LoVo (cell line): ENCODE measurements around the gene FTL.

Source experiments
- DNase-seq: peaks from one replicate; pipeline ENCODE4 v3.0.0-alpha.2; 2016; ENCODE audit warnings: low spot score

Gene FTL

DNA sequence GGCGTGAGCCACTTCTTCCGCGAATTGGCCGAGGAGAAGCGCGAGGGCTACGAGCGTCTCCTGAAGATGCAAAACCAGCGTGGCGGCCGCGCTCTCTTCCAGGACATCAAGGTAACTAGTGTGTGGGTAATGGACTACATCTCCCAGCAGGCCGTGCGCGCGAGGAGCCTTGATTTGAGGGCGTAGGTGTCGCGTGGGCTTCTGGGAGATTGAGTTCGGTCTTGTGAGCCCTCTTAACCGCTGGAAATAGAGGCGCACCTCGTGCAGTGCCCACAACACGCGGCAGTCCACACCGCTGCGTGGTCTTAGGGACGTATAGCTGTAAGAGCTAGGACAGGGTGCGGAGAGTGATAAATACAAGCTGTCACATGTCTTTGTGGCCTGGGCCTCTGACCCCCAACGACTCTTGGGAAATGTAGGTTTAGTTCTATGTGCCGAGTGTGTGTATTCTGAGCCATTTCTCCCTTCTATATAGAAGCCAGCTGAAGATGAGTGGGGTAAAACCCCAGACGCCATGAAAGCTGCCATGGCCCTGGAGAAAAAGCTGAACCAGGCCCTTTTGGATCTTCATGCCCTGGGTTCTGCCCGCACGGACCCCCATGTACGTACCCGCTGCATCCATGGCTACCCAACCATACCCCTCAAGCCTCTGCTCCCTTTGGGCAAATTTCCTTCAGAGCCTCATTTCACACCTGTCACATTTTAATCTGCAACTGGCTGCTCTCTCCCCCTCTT lies 864 bp downstream of the FTL start:
- DNase-seq, result peak; percentile 75

DNA sequence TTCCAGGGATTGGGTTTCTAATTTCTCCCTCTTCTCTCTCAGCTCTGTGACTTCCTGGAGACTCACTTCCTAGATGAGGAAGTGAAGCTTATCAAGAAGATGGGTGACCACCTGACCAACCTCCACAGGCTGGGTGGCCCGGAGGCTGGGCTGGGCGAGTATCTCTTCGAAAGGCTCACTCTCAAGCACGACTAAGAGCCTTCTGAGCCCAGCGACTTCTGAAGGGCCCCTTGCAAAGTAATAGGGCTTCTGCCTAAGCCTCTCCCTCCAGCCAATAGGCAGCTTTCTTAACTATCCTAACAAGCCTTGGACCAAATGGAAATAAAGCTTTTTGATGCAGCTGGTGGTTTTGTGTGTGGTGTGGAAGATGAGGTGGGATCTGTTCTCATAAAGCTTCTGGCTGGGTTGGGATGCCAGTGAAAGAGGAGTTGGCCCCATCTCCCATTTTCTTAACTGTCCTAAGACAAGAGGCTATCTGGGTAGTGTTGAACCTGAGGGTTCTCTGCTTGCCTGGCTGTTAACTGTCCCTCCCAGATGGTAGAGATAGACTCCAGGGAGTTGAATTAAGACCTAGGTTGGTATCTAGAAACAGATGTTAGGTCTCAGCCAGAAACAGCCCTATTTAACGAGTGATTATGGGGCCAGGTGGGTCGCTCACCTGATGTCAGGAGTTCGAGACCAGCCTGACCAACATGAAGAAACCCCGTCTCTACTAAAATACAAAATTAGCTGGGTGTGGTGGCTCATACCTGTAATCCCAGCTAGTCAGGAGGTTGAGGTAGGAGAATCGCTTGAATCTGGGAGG lies 1.6 kb downstream of the FTL start:
- no peak for DNase-seq

DNA sequence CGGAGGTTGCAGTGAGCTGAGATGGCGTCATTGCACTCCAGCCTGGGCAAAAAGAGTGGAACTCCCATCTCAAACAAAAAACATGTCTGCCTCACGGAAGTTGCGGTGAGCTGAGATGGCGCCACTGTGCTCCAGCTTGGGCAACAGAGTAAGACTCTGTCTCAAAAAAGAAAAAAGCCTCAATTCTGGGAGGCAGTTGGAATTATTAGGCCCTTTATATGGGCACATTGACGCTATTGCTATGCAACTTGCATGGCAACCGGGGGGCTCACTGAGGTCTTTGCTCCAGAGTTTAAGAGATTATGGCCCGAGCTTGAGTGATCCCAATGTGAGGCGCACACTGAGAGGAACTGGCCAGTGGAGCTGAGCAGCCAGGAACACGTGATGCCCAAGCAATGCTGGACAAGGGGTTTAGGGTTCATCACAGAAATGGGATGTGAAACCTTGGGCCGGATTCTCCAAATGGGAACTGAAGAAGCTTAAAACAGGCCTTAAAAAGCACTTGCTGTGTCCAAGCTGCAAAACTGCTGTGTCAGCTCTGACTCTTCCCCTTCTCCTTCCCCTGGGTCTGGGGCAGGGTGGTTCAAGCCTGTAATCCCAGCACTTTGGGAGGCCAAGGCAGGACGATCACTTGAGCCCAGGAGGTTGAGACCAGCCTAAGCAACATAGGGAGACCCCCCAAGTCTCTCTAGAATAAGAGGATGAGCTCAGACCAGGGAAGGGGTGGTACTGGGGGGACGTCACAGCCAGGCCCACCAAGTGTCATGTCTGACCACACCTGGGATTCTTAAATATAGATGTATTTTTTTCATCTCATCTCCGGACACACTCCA lies 2.5 kb downstream of the FTL start:
- peak; percentile 48 for DNase-seq

DNA sequence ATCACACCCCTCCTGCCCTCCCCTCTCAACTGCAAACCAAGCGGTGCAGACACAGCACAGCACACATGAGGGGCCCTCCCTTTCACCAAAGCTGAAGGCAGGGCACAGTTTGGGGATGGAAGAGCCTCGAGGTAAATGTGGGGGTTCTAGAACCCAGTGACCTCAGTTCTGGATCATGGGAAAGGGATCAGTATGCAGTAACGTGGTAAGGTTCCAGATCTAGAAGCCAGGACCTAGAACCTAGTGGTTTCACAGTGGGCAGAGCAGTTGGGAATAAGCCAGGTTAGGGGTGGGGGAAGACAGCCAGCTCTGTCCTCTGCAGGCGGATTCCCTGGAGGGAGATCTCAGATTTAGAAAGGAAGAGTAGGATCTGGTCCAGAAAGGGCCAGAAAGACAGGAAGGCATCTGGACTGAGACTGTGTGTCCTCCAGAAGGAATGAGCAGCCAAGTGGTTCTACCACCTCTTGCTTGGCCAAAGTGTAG lies 3.1 kb downstream of the FTL start:
- no peak for DNase-seq

DNA sequence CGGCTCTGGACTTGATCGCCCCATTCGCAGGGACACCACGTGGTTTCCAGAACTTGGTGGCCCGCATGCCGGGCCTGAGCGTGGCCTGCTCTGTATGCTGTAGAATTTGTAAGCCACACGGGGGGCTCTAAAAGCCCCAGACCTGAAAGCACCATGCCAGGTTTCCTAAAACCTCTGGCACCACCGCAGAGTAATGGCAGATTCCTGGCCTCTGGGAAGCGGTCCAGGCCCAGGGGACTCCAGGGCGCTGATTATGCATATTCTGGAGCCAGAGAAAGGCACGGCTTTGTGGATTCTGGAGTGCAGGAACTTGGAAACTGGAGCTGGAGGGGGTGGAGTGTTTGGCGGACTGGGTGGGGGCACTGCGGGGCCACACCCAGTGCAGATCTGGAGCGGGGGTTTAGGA lies 3.7 kb downstream of the FTL start:
- no peak for DNase-seq

DNA sequence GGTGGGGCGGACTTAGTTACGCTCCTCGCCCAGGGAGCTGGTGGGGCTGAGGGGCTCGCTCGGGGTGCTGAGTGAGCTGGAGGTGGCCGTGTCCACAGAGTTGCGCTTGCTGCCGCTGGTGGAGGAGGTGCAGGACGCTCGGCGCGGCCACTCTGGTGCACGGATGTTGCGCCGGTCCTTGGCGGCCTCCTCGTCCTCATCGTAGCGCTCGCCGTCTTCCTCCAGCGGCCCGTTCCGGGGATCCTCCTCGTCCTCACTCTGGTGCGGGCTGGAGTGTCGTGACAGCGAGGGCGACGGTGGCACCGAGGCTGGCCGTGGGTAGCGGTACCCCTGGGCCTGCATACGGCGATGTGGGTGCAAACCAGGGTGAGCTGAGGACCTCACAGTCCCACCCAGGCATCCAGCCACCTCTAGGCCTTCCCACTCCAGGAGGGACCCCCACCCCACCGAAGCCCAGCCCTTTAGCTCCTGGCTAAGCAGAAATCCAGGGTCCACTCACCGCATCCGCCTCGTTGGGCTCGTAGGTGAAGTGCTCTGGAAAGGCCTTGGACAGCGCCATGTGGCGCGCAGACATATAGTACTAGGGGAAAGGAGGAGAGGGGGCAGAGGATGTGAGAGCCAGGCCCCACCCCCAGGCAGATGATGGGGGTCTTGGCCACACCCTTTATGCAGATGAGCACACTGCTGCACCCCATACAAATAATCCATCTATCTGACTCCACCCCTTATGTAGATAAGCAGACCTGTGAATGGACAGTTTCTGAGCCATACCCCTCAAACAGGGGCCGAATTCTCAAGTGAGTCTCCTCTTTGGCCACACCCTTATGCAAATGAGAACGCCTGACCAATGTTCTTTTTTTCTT lies 4.4 kb downstream of the FTL start:
- no peak for DNase-seq

DNA sequence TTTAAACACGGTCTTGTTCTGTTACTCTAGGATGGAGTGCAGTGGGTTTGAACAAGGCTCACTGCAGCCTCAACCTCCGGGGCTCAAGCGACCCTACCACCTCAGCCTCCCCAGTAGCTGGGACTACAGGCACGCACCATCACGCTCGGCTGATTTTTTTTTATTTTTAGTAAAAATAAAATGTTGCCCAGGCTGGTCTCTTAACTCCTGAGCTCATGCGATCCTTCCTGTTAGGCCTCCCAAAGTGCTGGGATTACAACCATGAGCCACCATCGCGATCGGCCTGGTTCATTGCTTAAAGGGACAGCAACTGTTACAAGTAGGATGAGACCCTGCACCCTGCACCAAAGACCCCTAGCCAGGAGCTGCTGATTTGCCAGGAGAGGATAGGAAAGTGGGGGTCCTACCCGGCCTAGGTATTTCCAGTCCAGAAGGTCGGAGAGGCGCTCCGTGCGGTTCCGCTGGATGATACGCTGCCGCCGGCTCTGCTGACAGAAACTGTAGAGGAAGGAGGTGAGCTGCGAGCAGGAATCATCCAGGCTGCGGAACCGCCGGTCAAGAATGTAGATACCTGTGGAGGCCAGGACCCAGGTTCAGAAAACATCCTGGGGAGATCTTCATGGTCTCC lies 5.1 kb downstream of the FTL start:
- DNase-seq, result no peak

DNA sequence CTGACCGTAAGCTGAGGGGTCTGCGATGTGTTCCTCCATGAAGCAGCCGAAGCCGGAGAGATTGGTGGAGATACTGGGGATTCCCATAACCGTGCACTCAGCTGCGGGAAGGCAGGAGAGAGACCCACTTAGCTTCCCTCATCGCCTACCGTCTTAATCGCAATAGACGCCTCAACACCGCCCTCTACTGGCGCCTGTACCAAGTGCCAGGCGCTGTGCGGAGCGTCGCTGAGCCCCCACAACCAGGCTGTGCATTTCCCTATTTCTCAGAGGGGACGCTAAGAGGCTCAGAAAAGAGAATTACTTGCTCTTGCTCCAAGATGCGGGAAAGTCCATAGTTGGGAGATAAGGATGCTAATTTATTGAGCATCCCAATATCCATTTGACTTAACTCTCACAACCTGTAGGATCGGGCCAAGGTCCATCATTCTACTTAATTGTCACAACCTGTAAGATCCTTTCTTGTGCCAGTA lies 5.8 kb downstream of the FTL start:
- no peak for DNase-seq

DNA sequence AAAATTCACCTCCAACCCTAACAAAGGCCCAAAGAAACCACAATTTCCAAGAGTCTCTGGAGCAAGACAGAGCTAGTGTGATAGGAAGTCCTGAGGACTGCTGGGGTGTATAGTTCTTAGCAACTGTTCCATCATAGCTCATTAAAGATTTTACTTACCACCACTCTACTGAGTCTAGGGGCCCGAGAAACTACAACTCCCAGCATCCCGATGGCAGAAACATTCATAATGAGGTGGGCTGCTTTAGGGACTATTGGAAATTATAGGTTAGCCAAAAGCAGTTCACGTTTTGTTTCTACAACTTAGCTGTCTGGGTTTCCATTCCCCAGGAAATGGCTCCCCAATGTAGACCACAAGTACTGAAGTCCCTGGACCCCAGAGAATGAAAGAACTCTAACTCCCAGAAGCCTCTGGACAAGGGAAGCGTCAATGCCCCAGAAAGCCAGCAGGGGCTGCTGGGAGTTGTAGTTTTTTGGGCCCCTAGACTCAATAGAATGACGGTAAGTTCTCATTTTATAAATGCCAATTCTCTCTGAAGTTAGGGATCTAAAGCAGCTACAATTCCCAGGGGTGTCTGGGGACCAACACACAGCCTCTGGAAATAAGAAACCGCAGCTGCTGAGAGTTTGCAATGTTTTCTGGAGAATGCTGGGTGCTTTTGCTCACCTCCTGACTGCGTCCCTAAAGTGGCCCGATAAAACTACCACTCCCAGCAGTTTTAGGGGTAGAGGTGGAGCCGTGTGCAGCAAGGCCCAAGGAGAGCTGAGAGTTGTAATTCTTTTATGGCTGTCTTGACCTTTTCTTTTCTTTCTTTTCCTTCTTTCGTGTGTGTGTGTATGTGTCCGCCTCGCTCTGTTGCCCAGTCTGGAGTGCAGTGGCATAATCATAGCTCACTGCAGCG lies 11.1 kb downstream of the FTL start:
- DNase-seq, result no peak

DNA sequence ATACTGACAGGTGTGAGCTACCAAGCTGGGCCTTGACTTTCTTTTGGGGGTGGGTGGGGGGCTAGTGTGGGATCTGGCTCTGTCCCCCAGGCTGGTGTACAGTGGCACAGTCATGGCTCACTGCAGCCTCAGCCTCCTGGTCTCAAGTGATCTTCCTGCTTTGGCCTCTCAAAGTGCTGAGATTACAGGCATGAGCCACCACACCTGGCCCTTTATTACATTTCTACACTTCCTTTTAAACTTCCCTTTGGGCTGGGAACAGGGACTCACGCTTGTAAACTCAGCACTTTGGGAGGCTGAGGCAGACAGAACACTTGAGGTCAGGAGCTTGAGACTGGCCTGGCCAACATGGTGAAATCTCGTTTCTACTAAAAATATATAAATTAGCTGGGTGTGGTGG lies 12.0 kb downstream of the FTL start:
- no peak for DNase-seq

DNA sequence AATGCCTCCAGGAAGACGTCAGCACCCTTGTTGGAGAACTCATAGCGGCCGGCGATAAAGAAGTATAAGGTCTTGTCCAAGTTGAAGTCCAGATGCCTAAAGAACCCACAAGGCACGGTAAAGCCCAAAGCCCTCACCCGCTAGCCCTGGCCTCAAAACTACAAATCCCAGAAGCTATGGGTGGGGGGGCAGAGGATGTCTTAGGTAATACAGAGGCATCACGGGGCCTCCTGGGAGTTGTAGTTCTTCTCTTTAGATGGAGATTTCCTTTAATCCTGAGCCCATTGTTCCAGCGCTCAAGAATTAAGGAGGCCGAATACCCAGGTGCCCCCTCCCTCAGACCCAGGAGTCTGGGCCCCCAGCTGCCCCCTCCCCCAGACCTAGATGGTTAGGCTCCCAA lies 17.2 kb downstream of the FTL start:
- no peak for DNase-seq

DNA sequence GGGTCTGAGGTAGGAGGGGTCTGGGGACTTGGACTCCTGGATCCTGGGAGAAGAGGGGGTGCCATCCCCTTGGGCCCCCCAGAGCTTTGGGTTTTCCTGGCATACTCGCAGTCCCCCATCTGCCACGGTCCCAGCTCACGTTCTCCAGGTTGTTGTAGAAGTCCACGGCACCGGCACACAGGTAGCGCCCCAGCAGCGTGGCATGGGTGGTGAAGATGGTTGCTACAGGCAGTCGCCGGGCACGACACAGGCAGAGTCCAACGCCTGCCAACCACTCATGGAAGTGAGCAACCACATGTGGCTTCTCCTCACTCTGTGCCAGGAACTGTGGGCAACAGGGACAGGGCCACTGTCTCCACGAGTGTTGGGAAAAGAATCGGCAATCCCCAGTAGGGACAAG lies 20.6 kb downstream of the FTL start:
- no peak for DNase-seq

DNA sequence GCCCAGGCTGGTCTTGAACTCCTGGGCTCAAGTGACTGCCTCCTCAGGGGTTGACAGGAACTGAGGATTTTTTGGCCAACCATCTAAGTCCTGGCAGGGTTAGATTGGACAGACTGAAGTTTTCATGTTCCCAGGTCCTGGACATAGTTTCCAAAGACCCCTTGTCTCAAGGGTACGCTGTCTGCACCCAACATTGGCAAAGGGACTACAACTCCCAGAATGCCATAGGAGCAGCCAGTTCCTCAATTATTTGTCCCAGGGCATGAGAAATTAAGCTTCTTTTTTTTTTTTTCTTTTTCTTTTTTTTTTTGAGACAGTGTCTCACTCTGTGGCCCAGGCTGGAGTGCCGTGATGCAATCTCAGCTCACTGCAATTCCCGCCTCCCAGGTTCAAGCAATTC lies 21.1 kb downstream of the FTL start:
- no peak for DNase-seq

DNA sequence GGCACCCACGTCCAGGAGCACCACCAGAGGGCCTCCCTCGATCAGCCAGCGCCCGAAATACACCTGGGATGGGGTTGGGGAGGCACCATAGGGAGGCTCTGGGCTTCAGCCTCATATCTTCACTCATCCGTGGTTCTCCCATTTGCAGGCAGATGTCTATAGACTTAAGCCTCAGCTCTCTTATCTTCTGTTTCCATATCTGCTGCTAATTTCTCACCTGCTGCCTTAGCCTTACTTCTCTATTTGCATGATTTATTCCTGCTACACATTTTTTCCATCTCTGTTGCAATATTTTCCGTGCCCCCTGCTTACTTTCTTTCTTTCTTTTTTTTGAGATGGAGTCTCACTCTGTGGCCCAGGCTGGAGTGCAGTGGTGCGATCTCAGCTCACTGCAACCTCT lies 22.2 kb downstream of the FTL start:
- no peak for DNase-seq

DNA sequence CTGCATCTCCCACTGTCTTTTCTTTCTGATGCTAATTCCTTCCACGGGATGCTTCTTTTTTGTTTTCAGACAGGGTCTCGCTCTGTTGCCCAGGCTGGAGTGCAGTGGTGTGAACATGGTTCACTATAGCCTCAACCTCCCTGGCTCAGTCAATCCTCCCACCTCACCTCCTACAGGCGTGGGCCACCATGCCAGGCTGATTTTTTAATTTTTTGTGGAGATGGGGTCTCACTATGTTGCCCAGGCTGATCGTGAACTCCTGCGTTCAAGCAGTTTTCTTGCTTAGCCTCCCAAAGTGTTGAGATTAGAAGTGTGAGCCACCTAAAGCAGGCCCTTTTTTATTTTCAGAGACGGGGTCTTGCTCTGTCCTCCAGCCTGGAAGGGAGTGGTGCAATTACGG lies 23.2 kb downstream of the FTL start:
- no peak for DNase-seq

DNA sequence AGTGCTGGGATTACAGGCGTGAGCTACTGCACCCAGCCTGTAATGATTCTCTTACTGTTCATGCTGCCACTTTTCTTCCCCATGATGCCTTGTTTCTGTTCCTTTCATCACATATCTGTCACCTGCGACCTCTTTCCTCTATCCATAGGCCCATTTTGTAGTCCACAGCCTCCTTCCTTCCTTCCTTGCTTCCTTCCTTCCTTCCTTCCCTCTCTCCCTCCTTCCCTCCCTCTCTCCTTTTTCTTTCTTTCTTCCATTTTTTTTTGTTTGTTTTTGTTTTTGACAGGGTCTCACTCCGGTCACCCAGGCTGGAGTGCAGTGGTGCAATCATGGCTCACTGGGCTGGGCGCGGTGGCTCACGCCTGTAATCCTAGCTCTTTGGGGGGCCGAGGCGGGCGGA lies 23.8 kb downstream of the FTL start:
- no peak for DNase-seq

DNA sequence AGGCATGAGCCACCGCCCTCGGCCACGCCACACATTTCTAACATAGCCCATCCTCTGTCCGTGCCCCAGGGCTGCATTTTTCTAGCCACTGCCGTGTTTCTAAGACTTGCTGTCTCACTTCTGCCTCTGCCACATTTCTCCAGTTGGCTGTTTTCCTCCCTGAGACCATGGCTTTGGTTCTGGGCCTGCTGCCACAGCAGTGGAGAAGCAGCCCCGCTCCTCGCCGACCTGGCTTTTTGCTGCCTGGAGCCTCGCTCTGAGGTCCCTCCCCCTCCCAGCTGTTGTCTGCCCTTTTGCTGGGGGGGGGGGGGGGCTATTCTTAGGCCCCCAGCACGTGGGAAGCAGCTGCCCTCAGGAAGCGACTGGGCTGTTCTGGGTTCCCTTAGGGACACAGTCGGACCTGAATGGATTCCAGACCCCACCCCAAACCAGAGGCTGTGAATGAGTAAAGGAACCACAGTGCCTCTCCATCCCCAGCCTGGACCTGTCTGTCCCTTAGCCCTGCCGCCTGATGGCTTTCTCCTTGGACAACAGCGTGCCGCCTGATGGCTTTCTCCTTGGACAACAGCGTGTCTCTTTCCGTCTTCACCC lies 24.7 kb downstream of the FTL start:
- DNase-seq, result no peak

DNA sequence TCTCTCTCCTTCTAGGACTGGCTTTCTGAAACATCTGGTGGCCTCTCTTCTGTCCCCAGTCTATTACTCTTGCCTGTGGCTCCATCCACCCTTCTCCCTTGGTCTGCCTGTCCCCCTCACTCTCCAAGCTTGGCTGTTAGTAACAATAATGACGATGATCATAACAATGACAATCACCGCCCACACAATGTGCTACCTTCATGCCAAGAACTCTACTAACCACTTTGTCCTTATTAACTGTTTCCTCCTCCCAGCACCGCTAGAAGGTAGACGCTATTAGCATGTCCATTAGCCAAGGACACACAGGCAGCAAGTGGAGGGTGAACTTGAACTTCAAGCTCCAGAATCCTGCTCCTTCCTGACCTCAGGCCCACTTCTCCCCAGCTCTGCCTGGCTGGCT lies 25.3 kb downstream of the FTL start:
- DNase-seq, result no peak

DNA sequence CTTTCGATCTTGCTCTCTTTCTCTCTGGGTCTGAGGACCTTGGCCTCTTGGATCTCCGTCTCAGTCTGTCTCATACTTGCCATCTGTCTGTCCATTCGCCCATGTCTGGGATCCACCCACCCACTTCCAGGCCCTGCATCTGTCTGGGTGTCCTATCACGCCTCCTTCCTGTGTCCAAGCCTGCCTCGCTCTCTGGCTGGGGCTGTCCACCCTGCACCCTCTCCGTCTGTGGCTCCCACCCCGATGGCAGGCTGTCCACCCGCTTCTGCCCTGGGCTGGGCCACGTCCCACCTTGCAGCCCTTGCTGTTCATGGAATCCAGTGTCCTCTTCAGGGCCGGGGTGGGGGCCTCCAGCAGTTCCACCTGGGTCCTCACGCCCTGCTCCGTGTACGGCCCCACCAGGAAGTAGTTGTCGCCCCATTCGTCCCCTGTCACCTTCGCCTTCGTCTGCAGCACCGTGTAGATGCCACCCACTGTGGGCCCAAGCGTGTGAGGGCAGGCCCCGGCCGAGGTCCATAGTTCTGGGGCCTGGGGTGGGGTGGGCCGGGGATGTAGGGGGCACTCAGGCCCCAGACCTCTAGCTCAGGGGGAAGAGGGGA lies 26.0 kb downstream of the FTL start:
- DNase-seq, result no peak
